KOPT-K1 (cell line): Measurements from ENCODE around the gene DPY30.
"Not testable (repeated sequence)": the region's sequence is repeated elsewhere in the genome, so short reads cannot be mapped to it uniquely, and the experiment has no call there.

Experiments used
- H3K27ac ChIP-seq: fragments of 200-600 bp; sonication (generic); 2 replicates; pipeline ENCODE4 v1.5.1; 2016; ENCODE audit warnings: antibody characterized with exemption, mild to moderate bottlenecking, low read depth, low read length; ENCODE audit not compliant: poor library complexity, severe bottlenecking
- H3K36me3 ChIP-seq: fragments of 200-600 bp; sonication (generic); 2 replicates; pipeline ENCODE4 v1.5.1; 2017; ENCODE audit warnings: antibody characterized with exemption, mild to moderate bottlenecking, low read length, moderate library complexity; ENCODE audit not compliant: insufficient read depth
- H3K9me3 ChIP-seq: fragments of 200-600 bp; sonication (generic); 2 replicates; pipeline ENCODE4 v1.5.1; 2017; ENCODE audit warnings: antibody characterized with exemption, low read length, mild to moderate bottlenecking; ENCODE audit not compliant: insufficient read depth, poor library complexity, severe bottlenecking

The DPY30 gene

DNA sequence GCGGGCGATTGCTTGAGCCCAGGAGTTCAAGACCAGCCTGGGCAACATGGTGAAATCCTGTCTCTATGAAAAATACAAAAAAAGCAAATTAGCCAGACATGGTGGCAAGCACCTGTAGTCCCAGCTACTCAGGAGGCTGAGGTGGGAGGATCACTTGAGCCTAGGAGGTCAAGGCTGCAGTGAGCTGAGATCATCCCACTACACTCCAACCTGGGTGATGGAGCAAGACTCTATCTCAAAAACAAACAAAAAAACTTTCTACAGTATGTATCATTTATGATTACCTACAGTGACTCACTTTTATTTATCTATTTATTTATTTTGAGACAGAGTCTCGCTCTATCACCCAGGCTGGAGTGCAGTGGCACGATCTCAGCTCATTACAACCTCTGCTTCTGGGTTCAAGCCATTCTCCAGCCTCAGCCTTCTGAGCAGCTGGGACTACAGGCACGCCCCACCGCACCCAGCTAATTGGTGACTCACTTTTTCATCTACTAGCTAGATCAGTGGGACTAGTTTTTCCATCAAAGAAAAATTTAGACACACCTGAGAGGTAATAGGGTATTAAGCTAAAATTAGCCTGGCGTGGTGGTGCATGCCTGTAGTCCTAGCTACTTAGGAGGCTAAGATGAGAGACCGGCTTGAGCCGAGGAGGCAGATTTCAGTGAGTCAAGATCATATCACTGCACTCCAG, 20.7 kb downstream of the DPY30 start:
- H3K27ac ChIP-seq, H3K9me3 ChIP-seq: not testable (repeated sequence)
- peaks cover 49% of the 10 kb centered on the region for H3K36me3 ChIP-seq

DNA sequence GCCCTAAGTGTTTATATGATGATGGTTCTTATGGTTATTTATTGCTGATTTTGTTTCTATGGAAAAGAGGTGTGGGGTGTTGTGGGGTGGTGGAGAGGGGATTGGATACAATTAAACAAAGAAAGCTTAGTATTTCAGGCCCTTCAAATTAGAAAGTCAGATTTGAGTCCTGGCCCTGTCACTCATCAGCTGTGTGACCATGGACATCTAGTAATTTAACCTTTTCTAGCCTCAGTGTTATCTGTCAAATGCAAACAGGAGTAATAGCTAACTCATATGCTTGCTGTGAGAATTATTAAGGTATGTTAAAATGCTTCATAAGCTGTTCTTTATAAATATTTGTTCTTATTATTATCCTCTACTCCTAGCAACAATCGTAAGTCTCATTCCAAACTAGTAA, 26.7 kb downstream of the DPY30 start:
- H3K36me3 ChIP-seq, result peaks cover 4% of the 10 kb centered on the region; the same call in 1 of the 2 replicates
- no peaks in the 10 kb centered on the region for H3K9me3 ChIP-seq
- no peak overlapping the region for H3K27ac ChIP-seq

DNA sequence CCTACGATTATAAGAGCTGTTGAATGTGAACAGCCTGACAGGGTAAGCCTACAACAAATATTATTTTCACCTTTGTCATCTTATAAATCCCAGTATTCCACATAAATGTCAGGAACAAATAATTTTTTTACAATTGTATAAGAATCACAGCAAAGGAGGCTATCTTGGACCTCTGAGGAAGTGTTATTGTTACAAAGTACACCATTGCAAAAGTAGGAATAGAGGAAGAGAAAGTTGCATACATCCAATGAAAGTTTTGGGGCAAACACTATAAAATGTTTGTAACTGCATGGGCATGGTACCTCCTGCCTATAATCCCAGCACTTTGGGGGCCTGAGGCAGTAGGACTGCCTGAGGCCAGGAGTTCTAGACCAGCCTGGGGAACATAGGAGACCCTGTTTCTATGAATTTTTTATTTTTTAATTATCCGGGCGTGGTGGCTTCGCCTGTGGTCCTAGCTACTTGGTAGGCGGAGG, 28.1 kb downstream of the DPY30 start:
- Histone ChIP-seq H3K36me3 (no peaks in the 10 kb centered on the region), H3K27ac (peak overlapping the region; percentile 93), H3K9me3 (no peaks in the 10 kb centered on the region)

DNA sequence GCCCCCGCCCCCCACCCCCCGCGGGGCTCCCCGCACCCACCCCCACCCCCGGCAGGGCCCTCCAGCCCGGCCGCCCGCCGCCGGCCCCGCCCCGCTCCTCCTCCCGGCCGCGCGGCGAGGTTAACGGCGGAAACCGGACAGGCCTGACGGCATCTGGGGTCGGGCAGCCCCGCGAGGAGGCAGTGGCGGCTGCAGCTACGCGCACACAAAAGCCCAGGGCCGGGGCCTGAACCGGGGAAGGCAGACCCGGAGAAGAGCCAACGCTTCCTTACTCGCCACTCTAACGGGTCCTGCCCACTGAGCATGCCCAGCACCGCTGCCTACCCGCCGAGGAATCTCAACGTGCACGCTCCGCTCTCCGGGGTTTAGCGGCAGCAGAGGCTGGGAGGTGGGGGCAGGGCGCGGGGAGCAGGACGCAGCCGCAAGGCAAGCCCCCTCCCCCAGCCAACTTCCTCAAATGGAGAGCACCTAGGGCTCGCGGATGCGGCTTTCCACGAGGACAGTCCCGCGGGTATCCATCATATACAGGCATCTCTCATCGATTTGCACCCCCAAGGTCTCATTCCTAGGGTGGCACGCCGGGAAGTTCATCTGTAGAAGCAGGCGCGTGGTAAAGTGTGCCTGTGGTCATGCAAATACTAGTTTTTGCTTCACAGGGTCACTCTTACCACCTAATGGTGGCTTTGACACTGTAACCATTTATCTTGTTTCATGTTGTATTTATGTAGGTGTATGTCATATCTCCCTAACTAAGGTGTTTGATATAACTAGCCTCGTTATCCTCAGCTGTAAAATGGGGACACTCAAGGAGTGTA, 28.7 kb downstream of the DPY30 start, which contains the start of gene MEMO1:
MEMO1 (minus strand) TSS at position 339 of the 815 bp plus-strand sequence. CDS start 761 bp downstream, outside the sequence.
- Histone ChIP-seq H3K36me3 (no peaks in the 10 kb centered on the region), H3K9me3 (no peaks in the 10 kb centered on the region), H3K27ac (peak within 1 kb of the TSS; percentile 93)

DNA sequence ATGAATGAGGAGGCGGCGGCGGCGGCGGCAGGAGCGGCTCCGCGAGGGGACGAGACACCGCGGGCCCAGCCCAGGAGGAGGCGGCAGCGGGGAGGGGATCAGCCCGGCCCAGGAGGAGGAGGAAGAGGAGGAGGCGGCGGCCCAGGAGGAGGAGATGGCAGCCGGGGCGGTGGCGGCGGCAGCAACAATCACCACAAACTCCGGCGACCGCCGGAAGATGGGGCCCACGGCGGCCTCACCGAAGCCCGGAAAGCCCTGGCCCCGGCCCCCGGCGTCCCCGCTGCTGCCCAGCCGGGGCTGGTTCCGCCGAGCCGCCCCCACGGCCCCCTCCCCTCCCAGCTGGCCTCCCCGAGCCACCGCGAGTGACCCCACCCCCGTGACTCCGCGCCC, 29.3 kb downstream of the DPY30 start:
- not testable (repeated sequence) for H3K9me3 ChIP-seq
- peak overlapping the region; percentile 93 for H3K27ac ChIP-seq

DNA sequence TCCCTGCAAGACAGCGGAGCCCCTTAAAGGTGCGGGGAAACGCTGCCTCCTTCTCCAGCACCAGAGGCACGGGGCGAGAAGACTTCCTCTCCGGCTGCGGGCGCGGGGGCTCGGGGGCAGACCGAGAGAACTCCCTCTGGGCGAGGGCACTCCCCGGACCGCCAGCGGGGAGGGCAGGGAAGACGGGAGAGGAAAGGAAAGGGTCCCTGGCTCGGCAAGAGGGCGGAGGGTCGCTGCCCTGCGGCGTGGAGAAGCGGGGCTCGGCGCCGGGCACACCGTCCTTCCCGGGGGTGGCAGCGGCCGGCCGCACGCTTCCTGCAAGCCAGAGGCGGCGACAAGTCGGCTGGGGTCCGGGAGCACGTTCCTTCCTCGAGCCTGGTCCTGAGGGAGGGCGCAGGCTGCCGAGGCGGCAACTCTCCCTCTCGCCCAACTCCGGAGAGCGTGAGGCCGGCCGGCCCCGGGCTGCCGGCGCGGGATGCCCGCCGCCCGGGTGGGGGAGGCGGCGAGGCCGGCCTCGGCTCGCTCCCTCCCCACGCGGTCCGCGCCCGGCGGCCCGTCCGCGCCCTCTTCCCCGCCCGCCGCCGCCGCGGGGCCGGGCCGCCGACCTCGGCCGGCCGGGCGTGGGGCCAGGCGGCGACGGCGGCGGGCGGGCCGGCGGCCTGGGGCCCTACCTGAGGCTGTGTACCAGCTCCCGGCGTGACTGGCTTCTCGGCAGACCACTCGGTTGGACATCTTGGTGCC, 29.9 kb downstream of the DPY30 start:
- Histone ChIP-seq H3K9me3 (no peaks in the 10 kb centered on the region), H3K27ac (peak overlapping the region; percentile 79), H3K36me3 (no peaks in the 10 kb centered on the region)

More for the DNA sequence above, 29.3 kb downstream of the DPY30 start:
- not testable (repeated sequence) for H3K36me3 ChIP-seq

DNA sequence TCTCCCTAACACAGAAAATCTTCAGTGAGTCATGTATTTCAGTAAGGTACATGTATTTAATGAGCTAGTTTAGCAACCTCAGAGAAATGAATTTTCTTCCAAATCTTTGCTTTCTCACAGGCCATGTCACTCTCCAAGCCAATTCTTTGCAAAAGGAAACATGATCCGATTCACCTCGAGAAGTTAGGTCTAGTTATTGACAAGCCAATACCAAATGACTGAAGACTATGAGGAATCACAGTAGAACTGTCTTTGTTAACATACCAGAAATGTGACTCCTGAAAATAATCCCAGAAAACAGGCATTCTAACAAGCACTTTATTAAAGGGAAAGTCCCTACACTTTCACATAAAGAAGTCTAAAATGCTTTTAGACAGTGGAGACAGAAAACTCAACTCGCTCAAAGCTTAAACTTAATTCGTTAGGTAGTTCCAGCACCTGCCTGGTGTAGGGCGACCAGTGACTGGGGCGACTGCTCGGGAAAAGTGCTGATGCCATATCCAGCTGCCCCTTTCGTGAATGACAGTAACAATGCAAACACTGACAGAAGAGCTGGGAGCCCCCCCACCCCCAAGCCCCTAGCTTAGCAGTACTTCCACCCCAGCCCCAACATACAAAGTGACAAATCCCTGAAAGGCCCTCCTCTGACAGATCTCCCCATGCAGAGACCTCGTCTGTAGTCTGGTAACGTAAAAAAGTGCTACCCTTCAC, 30.6 kb downstream of the DPY30 start:
- H3K27ac ChIP-seq, result peak overlapping the region; percentile 79
- H3K9me3 ChIP-seq, result no peaks in the 10 kb centered on the region
- H3K36me3 ChIP-seq, result no peaks in the 10 kb centered on the region

DNA sequence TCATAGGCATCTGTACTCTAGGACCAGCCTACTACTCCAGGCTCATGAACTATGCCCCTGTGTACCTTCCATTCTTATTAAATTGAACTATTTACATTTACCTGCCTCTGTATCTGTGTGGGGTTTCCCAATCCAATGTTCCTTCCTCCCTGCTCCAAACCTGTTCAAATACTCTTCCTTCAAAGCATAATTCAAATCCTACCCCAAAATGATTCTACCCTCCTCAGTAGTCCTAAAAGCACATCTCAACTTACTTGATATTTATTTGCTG, 32.5 kb downstream of the DPY30 start:
- Histone ChIP-seq H3K36me3 (no peaks in the 10 kb centered on the region), H3K27ac (no peak overlapping the region), H3K9me3 (no peaks in the 10 kb centered on the region)

DNA sequence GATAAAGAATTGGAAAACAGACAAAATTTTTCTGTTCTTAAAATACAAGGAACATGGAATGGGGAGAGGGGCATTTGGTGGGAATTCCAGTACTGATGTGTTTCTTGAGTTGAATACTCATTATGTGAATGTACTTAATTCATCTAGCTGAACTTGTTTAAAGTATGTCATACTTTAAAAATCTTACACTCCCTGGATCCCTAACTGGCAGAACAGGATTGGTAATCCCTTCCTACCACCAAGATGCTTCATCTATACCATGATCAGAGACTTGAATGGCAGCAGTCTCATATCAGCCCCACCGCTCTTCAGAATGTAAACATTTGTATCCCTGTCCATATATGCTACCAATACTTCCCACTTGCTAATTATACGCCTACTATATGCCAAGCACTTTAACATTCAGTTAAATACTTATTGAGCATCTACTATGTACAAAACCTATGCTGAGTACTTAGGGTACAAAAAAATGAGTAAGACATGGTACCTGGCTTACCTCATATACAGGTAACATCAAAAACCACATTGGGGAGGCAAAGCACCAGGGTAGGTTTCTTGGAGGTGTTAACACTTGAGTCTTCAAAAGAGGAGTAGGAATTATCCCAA, 34.1 kb downstream of the DPY30 start:
- Histone ChIP-seq H3K27ac (no peak overlapping the region), H3K9me3 (no peaks in the 10 kb centered on the region), H3K36me3 (no peaks in the 10 kb centered on the region)

DNA sequence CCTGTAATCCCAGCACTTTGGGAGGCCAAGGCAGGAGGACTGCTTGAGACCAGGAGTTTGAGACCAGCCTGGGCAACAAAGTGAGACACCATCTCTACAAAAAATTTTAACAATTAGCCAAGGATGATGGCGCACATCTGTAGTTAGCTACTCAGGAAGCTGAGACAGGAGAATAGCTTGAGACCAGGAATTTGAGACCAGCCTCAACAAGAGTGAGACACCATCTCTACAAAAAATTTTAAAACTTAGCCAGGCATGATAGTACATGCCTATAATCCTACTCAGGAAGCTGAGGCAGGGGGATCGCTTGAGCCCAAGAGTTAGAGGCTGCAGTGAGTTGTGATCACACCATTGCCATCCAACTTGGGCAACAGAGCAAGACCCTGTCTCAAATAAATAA, 35.8 kb downstream of the DPY30 start:
- H3K36me3 ChIP-seq, result no peaks in the 10 kb centered on the region
- no peak overlapping the region for H3K27ac ChIP-seq

DNA sequence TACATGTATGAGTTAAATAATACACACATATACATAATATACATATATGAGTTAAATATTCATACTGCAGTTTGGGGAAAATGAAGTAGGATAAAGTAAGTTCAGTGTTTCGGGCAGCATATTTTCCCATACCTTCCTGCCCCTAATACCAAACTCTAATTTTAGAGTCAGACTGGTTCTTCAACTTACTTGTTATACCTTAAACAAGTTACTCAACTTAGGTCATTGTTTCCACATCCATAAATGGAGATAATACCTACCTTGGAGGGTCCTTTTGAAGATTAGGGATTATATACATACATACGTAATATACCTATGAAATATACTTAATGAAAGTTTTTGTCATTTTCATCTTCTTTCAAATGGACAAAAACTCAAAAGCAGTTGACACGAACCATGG, 37.2 kb downstream of the DPY30 start:
- H3K36me3 ChIP-seq, result no peaks in the 10 kb centered on the region
- H3K27ac ChIP-seq, result no peak overlapping the region

More for the DNA sequence above, 35.8 kb downstream of the DPY30 start:
- no peaks in the 10 kb centered on the region for H3K9me3 ChIP-seq

DNA sequence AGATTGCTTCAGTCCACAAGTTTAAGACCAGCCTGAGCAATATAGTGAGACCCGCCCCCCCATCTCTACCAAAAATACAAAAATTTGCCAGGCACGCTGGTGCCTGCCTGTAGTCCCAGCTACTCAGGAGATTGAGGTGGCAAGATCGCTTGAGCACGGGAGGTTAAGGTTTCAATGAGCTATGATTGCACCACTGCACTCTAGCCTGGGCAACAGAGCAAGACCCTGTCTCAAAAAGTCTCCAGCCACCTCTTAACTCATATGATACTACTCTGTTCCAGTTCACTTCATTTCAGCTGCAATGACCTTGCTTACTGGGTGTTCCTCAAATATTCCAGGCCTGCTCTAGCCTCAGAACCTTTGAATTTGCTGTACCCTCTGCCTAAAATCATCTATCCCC, 40.2 kb downstream of the DPY30 start:
- Histone ChIP-seq H3K27ac (no peak overlapping the region), H3K9me3 (no peaks in the 10 kb centered on the region)

More for the DNA sequence above, 37.2 kb downstream of the DPY30 start:
- no peaks in the 10 kb centered on the region for H3K9me3 ChIP-seq

DNA sequence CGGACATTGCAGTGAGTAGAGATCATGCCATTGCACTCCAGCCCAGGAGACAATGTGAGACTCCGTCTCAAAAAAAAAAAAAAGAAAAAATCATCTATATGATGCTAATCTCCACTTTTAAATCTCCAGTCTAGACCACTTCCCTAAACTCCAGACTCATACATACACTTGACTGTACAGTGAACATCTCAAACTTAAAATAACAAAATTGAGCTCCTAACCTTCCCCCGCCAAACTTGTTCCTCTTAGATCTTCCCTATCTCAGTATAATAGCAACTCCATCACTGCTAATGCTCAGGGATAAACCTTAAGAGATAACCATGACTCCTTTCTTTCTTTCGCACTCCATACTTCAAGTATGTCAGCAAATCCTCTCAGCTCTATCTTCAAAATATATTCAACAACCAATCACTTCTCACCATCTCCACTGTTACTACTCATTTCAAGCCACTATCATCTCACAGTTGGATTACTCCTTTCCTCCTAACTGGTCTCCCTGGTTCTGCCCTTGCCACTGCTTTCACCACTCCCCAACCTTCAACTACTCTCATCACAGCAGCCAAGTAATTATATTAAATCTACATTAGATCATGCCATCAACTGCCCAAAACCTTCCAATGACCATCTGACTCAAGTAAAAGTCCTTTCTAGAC, 40.7 kb downstream of the DPY30 start:
- Histone ChIP-seq H3K27ac (no peak overlapping the region), H3K36me3 (no peaks in the 10 kb centered on the region), H3K9me3 (no peaks in the 10 kb centered on the region)

More for the DNA sequence above, 40.2 kb downstream of the DPY30 start:
- H3K36me3 ChIP-seq, result no peaks in the 10 kb centered on the region

DNA sequence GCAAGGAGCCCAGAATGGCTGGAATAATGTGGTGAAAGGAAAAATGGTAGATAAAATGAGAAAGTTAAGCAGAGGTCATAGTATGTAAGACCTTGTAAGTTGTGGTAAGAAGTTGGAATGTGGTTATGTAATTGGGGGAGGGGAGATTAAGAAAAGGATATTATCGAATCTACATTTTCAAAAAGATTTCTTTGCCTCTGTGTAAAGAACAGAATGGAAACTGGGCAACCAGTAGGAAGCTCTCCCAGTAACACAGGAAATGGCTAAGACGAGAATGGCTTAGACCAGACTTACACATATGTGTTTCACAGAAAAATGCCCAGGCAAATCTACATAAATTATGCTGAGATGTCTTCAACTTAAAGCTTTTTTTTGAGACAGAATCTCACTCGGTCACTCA, 42.0 kb downstream of the DPY30 start:
- no peaks in the 10 kb centered on the region for H3K36me3 ChIP-seq
- H3K9me3 ChIP-seq, result no peaks in the 10 kb centered on the region
- H3K27ac ChIP-seq, result no peak overlapping the region
